ENCODE results near the gene SLC38A8.

The SLC38A8 gene

GRCh38 chr16:84068783-84069462 is 26.3 kb upstream of the SLC38A8 start:
- no peak for DNase-seq (ENCODE audit: low spot score)

- no peak for DNase-seq (ENCODE audit: low spot score)
Observed at GRCh38 chr16:84068041-84068440, 25.4 kb upstream of the SLC38A8 start.

- DNase-seq (ENCODE audit: low spot score), result no peak
Observed at GRCh38 chr16:84067640-84068039, 25.0 kb upstream of the SLC38A8 start.

- no peak for DNase-seq (ENCODE audit: low spot score)
Observed at GRCh38 chr16:84065536-84066132, 23.0 kb upstream of the SLC38A8 start.

GRCh38 chr16:84063980-84064379 is 21.4 kb upstream of the SLC38A8 start:
- no peak for DNase-seq (ENCODE audit: low spot score)

- DNase-seq (ENCODE audit: low spot score), result no peak
Observed at GRCh38 chr16:84062734-84063640, 20.4 kb upstream of the SLC38A8 start.

- no peak for DNase-seq (ENCODE audit: low spot score)
Observed at GRCh38 chr16:84061236-84061819, 18.7 kb upstream of the SLC38A8 start.

- no peak for DNase-seq (ENCODE audit: low spot score)
Observed at GRCh38 chr16:84059946-84060901, 17.6 kb upstream of the SLC38A8 start.

GRCh38 chr16:84059111-84059510 is 16.5 kb upstream of the SLC38A8 start:
- no peak for DNase-seq (ENCODE audit: low spot score)

- DNase-seq (ENCODE audit: low spot score), result no peak
Observed at GRCh38 chr16:84058664-84059063, 16.1 kb upstream of the SLC38A8 start.

- no peak for DNase-seq (ENCODE audit: low spot score)
Observed at GRCh38 chr16:84058211-84058610, 15.6 kb upstream of the SLC38A8 start.

- DNase-seq (ENCODE audit: low spot score), result peak; percentile 53
Observed at GRCh38 chr16:84056933-84057332, 14.3 kb upstream of the SLC38A8 start.

GRCh38 chr16:84055801-84056634 is 13.4 kb upstream of the SLC38A8 start:
- DNase-seq (ENCODE audit: low spot score), result no peak

- DNase-seq (ENCODE audit: low spot score), result no peak
Observed at GRCh38 chr16:84055366-84055765, 12.8 kb upstream of the SLC38A8 start.

- DNase-seq (ENCODE audit: low spot score), result no peak
Observed at GRCh38 chr16:84054916-84055315, 12.3 kb upstream of the SLC38A8 start.

- no peak for DNase-seq (ENCODE audit: low spot score)
Observed at GRCh38 chr16:84054271-84054670, 11.7 kb upstream of the SLC38A8 start.

- DNase-seq (ENCODE audit: low spot score), result no peak
Observed at GRCh38 chr16:84053237-84053636, 10.6 kb upstream of the SLC38A8 start.

- DNase-seq (ENCODE audit: low spot score), result no peak
Observed at GRCh38 chr16:84052071-84052622, 9.6 kb upstream of the SLC38A8 start.

- DNase-seq (ENCODE audit: low spot score), result no peak
Observed at GRCh38 chr16:84050316-84050715, 7.7 kb upstream of the SLC38A8 start.

GRCh38 chr16:84049403-84050060 is 6.9 kb upstream of the SLC38A8 start:
- no peak for DNase-seq (ENCODE audit: low spot score)
